SU-DHL-6 (cell line): ENCODE measurements around the gene GABBR2.

Source experiments
- EZH2phosphoT487 ChIP-seq: fragments of 200-600 bp; sonication (generic), shearing (Covaris generic); conservative IDR thresholded peaks from 2 replicates; pipeline ENCODE4 v1.6.1; 2018; ENCODE audit warnings: mild to moderate bottlenecking, antibody characterized with exemption, low read length, moderate library complexity, mixed read lengths
- TF ChIP-seq, protein P1 (sequence below): fragments of 200-600 bp; sonication (generic); IDR thresholded peaks from one replicate; pipeline ENCODE4 v1.5.1; 2017; ENCODE audit warnings: antibody characterized with exemption, mild to moderate bottlenecking, low read length, moderate library complexity; ENCODE audit not compliant: insufficient read depth, poor library complexity, severe bottlenecking

DNA sequence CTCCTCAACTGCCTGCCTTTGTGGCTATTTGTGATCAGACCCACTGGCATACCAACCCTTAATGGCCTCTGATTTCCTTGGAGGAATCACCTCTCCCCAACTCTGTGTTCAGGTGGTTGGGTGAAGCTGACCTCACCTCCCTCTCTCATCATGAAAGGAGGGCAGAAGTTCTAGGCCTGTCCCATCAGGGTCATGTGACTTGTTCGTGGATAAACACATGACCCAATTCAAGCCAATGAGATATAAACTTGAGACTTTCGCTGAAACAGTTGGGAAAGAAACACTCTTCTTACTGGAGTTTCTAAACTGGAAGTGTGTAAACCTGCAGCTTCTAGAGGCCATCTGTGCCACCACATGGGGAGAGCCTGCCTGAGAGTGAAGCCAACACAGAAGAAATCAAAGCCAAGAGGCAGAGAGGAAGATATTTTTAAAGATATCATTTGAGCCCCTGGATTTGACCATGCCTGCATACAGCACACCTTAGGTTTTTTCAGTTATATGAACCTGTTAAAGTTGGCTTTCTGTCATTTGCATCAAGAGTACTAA, 5.8 kb downstream of the GABBR2 start:
- TF ChIP-seq, protein P1, sequence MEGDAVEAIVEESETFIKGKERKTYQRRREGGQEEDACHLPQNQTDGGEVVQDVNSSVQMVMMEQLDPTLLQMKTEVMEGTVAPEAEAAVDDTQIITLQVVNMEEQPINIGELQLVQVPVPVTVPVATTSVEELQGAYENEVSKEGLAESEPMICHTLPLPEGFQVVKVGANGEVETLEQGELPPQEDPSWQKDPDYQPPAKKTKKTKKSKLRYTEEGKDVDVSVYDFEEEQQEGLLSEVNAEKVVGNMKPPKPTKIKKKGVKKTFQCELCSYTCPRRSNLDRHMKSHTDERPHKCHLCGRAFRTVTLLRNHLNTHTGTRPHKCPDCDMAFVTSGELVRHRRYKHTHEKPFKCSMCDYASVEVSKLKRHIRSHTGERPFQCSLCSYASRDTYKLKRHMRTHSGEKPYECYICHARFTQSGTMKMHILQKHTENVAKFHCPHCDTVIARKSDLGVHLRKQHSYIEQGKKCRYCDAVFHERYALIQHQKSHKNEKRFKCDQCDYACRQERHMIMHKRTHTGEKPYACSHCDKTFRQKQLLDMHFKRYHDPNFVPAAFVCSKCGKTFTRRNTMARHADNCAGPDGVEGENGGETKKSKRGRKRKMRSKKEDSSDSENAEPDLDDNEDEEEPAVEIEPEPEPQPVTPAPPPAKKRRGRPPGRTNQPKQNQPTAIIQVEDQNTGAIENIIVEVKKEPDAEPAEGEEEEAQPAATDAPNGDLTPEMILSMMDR, result no peak
- no peak for TF ChIP-seq EZH2phosphoT487
